Measurements from ENCODE around the gene GIT1.

GIT1 gene

DNA sequence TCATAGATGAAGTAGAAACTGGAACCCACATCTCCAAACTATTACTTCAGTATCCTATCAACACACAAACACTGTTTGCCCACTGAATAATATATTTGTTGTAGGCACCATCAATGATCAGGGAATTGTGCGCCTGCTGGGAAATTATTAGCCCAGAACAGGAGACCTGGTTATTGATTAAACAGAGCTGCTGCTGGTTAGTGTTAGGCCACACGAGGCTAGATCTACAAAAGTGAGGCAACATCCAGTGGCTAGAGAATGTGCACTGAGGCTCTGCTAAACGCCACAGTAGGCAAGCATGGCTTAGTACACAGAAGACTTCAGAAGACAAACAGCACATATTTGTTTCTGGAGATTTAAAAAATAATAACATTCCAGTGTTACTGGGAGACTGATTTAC lies 33.6 kb downstream of the GIT1 start:
- H3K36me3 ChIP-seq (ENCODE audit: insufficient read depth, low read length): no peaks in the 10 kb centered on the region
- H3K9me3 ChIP-seq (replicated peaks; ENCODE audit: low read length): no peaks in the 10 kb centered on the region
- peaks cover 4% of the 10 kb centered on the region for H3K4me1 ChIP-seq (ENCODE audit: control insufficient read depth, insufficient read depth, low read length)
- H3K9ac ChIP-seq (ENCODE audit: low read depth, low read length): no peak overlapping the region
- no peak overlapping the region for H3K4me2 ChIP-seq (ENCODE audit: low read length)
- no peak overlapping the region for H3K4me3 ChIP-seq (ENCODE audit: low read length)
- no peaks in the 10 kb centered on the region for H3K27me3 ChIP-seq (ENCODE audit: control insufficient read depth, insufficient read depth, low read length)

DNA sequence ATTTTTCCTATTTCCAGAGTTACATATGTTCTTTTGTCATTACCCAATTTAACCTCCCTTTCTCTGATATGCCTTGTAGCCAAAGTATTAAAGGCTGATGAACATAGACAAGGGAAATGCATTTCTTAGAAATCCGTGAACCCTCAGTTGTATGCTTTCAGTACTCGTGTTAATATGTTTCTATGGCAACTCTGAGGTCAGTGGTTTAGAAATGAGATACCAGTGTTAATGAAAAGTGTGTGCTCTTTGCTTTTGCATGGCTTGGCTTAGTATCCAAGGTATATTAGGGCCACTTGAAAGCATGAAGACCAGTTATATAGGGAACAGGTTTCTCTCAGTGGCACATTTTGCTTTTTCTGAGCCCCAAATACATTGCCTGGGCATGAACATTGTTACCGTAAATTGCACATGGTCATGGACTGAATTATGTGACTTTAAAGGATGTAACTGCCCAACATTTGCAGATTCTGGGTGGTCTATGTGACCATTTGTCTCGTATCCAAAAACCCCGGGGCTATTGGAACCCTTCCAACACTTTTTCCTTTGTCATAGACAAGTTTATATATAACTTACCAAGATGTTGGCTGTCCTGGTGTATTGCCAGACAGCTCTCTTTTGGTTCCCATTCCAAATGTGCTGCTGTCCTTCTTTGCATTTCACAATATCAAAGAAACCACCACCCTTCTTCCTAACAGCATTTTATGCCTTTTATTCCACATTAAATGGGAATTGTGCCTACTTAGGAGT lies 40.1 kb downstream of the GIT1 start:
- H3K27me3 ChIP-seq (ENCODE audit: control insufficient read depth, insufficient read depth, low read length): no peaks in the 10 kb centered on the region
- no peak overlapping the region for H3K4me2 ChIP-seq (ENCODE audit: low read length)
- no peak overlapping the region for H3K9ac ChIP-seq (ENCODE audit: low read depth, low read length)
- H3K4me3 ChIP-seq (ENCODE audit: low read length): no peak overlapping the region
- H3K9me3 ChIP-seq (replicated peaks; ENCODE audit: low read length): no peaks in the 10 kb centered on the region
- peaks cover 11% of the 10 kb centered on the region for H3K36me3 ChIP-seq (ENCODE audit: insufficient read depth, low read length)
- H3K4me1 ChIP-seq (ENCODE audit: control insufficient read depth, insufficient read depth, low read length): no peaks in the 10 kb centered on the region

- Histone ChIP-seq H3K4me1 (ENCODE audit: control insufficient read depth, insufficient read depth, low read length) (no peaks in the 10 kb centered on the region), H3K4me2 (ENCODE audit: low read length) (no peak overlapping the region), H3K27me3 (ENCODE audit: control insufficient read depth, insufficient read depth, low read length) (no peaks in the 10 kb centered on the region), H3K9me3 (replicated peaks; ENCODE audit: low read length) (no peaks in the 10 kb centered on the region), H3K4me3 (ENCODE audit: low read length) (no peak overlapping the region), H3K9ac (ENCODE audit: low read depth, low read length) (no peak overlapping the region), H3K36me3 (ENCODE audit: insufficient read depth, low read length) (peaks cover 31% of the 10 kb centered on the region)
Observed at GRCh38 chr17:29546830-29547229, 42.6 kb downstream of the GIT1 start.

GRCh38 chr17:29546085-29546484 lies 43.4 kb downstream of the GIT1 start:
- Histone ChIP-seq H3K9me3 (replicated peaks; ENCODE audit: low read length) (no peaks in the 10 kb centered on the region), H3K4me2 (ENCODE audit: low read length) (no peak overlapping the region), H3K4me1 (ENCODE audit: control insufficient read depth, insufficient read depth, low read length) (no peaks in the 10 kb centered on the region), H3K36me3 (ENCODE audit: insufficient read depth, low read length) (peaks cover 37% of the 10 kb centered on the region), H3K9ac (ENCODE audit: low read depth, low read length) (no peak overlapping the region), H3K4me3 (ENCODE audit: low read length) (no peak overlapping the region), H3K27me3 (ENCODE audit: control insufficient read depth, insufficient read depth, low read length) (no peaks in the 10 kb centered on the region)

DNA sequence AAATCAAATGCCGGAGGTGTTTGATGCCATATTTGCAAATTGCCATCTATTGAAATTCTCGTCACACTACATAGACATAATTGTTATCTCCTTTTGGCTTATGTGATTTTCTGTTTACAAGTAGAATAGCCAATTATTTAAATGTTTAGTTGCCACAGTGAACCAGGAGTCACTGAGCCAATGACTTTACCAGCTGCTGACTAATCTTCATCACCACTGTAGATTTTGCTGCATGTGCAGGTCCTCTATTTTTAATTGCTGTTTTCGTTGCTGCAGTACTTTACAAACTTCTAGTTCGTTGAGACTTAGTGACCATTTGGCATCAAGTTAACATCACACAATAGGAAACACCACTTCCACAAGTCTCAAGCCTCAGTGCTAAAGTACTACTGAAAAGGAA lies 45.4 kb downstream of the GIT1 start:
- H3K27me3 ChIP-seq (ENCODE audit: control insufficient read depth, insufficient read depth, low read length): no peaks in the 10 kb centered on the region
- H3K9ac ChIP-seq (ENCODE audit: low read depth, low read length): no peak overlapping the region
- no peak overlapping the region for H3K4me2 ChIP-seq (ENCODE audit: low read length)
- H3K4me1 ChIP-seq (ENCODE audit: control insufficient read depth, insufficient read depth, low read length): no peaks in the 10 kb centered on the region
- H3K9me3 ChIP-seq (replicated peaks; ENCODE audit: low read length): no peaks in the 10 kb centered on the region
- peaks cover 44% of the 10 kb centered on the region for H3K36me3 ChIP-seq (ENCODE audit: insufficient read depth, low read length)
- no peak overlapping the region for H3K4me3 ChIP-seq (ENCODE audit: low read length)

- peaks cover 32% of the 10 kb centered on the region for H3K36me3 ChIP-seq (ENCODE audit: insufficient read depth, low read length)
- no peak overlapping the region for H3K9ac ChIP-seq (ENCODE audit: low read depth, low read length)
- H3K9me3 ChIP-seq (replicated peaks; ENCODE audit: low read length): no peaks in the 10 kb centered on the region
- no peak overlapping the region for H3K4me3 ChIP-seq (ENCODE audit: low read length)
- H3K4me2 ChIP-seq (ENCODE audit: low read length): no peak overlapping the region
- no peaks in the 10 kb centered on the region for H3K4me1 ChIP-seq (ENCODE audit: control insufficient read depth, insufficient read depth, low read length)
- H3K27me3 ChIP-seq (ENCODE audit: control insufficient read depth, insufficient read depth, low read length): no peaks in the 10 kb centered on the region
Observed at GRCh38 chr17:29533976-29534375, 55.5 kb downstream of the GIT1 start.

DNA sequence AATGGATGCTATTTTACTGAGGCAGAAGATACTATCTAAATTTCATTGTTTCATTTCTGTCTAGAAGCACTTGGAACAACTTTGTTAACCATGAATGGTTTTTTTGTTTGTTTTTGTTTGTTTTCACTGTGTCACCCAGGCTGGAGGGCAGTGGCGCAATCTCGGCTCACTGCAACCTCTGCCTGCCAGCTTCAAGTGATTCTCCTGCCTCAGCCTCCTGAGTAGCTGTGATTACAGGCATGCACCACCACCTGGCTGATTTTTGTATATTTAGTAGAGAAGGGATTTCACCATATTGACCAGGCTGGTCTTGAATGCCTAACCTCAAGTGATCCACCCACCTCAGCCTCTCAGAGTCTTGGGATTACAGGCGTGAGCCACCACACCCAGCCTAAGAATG lies 63.1 kb downstream of the GIT1 start:
- no peaks in the 10 kb centered on the region for H3K9me3 ChIP-seq (replicated peaks; ENCODE audit: low read length)
- no peak overlapping the region for H3K4me3 ChIP-seq (ENCODE audit: low read length)

GRCh38 chr17:29524692-29525091 lies 64.8 kb downstream of the GIT1 start:
- no peak overlapping the region for H3K4me3 ChIP-seq (ENCODE audit: low read length)
- H3K4me1 ChIP-seq (ENCODE audit: control insufficient read depth, insufficient read depth, low read length): no peaks in the 10 kb centered on the region
- H3K9me3 ChIP-seq (replicated peaks; ENCODE audit: low read length): no peaks in the 10 kb centered on the region
- no peak overlapping the region for H3K4me2 ChIP-seq (ENCODE audit: low read length)
- peaks cover 47% of the 10 kb centered on the region for H3K36me3 ChIP-seq (ENCODE audit: insufficient read depth, low read length)
- H3K27me3 ChIP-seq (ENCODE audit: control insufficient read depth, insufficient read depth, low read length): no peaks in the 10 kb centered on the region
- H3K9ac ChIP-seq (ENCODE audit: low read depth, low read length): no peak overlapping the region

More for the DNA sequence above, 63.1 kb downstream of the GIT1 start:
- Histone ChIP-seq H3K27me3 (ENCODE audit: control insufficient read depth, insufficient read depth, low read length) (no peaks in the 10 kb centered on the region), H3K4me2 (ENCODE audit: low read length) (no peak overlapping the region), H3K4me1 (ENCODE audit: control insufficient read depth, insufficient read depth, low read length) (no peaks in the 10 kb centered on the region), H3K36me3 (ENCODE audit: insufficient read depth, low read length) (peaks cover 48% of the 10 kb centered on the region), H3K9ac (ENCODE audit: low read depth, low read length) (no peak overlapping the region)
